Neuronal stem cell (in vitro differentiated cells): ENCODE data around the gene RAPGEF1.

Source experiments
- DNase-seq: peaks from one replicate; pipeline ENCODE4 v3.0.0-alpha.2; 2013; ENCODE audit warnings: low spot score
- H2AFZ ChIP-seq: one replicate; pipeline ENCODE4 v1.6.1; 2013; ENCODE audit warnings: mild to moderate bottlenecking, low read length, inconsistent platforms
- H2AK5ac ChIP-seq: 2 replicates; pipeline ENCODE4 v1.6.1; 2013; ENCODE audit warnings: low read depth, mild to moderate bottlenecking, inconsistent platforms, low read length, moderate library complexity, mixed read lengths
- H2BK120ac ChIP-seq: 2 replicates; pipeline ENCODE4 v1.6.1; 2013; ENCODE audit warnings: low read depth, mild to moderate bottlenecking, inconsistent platforms, low read length, moderate library complexity, mixed read lengths
- H2BK12ac ChIP-seq: one replicate; pipeline ENCODE4 v1.6.1; 2013; ENCODE audit warnings: low read length, inconsistent platforms
- H2BK15ac ChIP-seq: 2 replicates; pipeline ENCODE4 v1.6.1; 2013; ENCODE audit warnings: mild to moderate bottlenecking, low read length, inconsistent platforms, mixed read lengths
- H2BK5ac ChIP-seq: one replicate; pipeline ENCODE4 v1.6.1; 2013; ENCODE audit warnings: inconsistent platforms, mild to moderate bottlenecking, low read length, moderate library complexity
- H3K14ac ChIP-seq: one replicate; pipeline ENCODE4 v1.6.1; 2013; ENCODE audit warnings: low read length, inconsistent platforms
- H3K18ac ChIP-seq: 2 replicates; pipeline ENCODE4 v1.6.1; 2013; ENCODE audit warnings: low read length, inconsistent platforms
- H3K23ac ChIP-seq: 2 replicates; pipeline ENCODE4 v1.6.1; 2013; ENCODE audit warnings: low read depth, mild to moderate bottlenecking, mixed read lengths, low read length, inconsistent platforms; ENCODE audit not compliant: poor library complexity
- H3K27ac ChIP-seq: replicated peaks from 3 replicates; pipeline ENCODE4 v1.5.1; 2013; ENCODE audit warnings: low read length, inconsistent platforms
- H3K27me3 ChIP-seq, 3 experiments: 2 replicates each; pipeline ENCODE4 v1.6.1; 2013; ENCODE audit warnings: low read length in 3 of 3, mild to moderate bottlenecking in 2 of 3, inconsistent platforms in 1 of 3, low read depth in 1 of 3, mixed read lengths in 1 of 3, moderate library complexity in 1 of 3; ENCODE audit not compliant: control insufficient read depth in 3 of 3, insufficient read depth in 3 of 3
- H3K36me3 ChIP-seq, 2 donors: replicated peaks in 1 of 2; 2 replicates each; pipeline ENCODE4 v1.6.1; 2013; ENCODE audit warnings: low read length in 2 of 2; ENCODE audit not compliant: control insufficient read depth in 2 of 2, insufficient read depth in 2 of 2
- H3K4ac ChIP-seq: 2 replicates; pipeline ENCODE4 v1.6.1; 2013; ENCODE audit warnings: inconsistent platforms, mild to moderate bottlenecking, low read length, moderate library complexity
- H3K4me1 ChIP-seq, 2 donors: 1 replicate in 1 of 2; 2 replicates in 1 of 2; pipeline ENCODE4 v1.6.1; 2013; ENCODE audit warnings: low read length in 2 of 2, low read depth in 1 of 2; ENCODE audit not compliant: control insufficient read depth in 2 of 2, insufficient read depth in 1 of 2
- H3K4me2 ChIP-seq: one replicate; pipeline ENCODE4 v1.6.1; 2013; ENCODE audit warnings: mild to moderate bottlenecking, low read length, inconsistent platforms; ENCODE audit not compliant: insufficient read depth, poor library complexity, severe bottlenecking
- H3K4me3 ChIP-seq, 2 donors: 2 replicates each; pipeline ENCODE4 v1.5.1; 2013; ENCODE audit warnings: low read length in 2 of 2, mild to moderate bottlenecking in 2 of 2, inconsistent platforms in 1 of 2, moderate library complexity in 1 of 2
- H3K79me1 ChIP-seq: one replicate; pipeline ENCODE4 v1.6.1; 2013; ENCODE audit warnings: low read depth, mild to moderate bottlenecking, inconsistent platforms, low read length, moderate library complexity
- H3K9ac ChIP-seq: one replicate; pipeline ENCODE4 v1.6.1; 2013; ENCODE audit warnings: mild to moderate bottlenecking, low read depth, low read length, inconsistent platforms; ENCODE audit not compliant: poor library complexity
- H3K9me3 ChIP-seq, 2 donors: replicated peaks in 1 of 2; 2 replicates each; pipeline versions ENCODE3 to v1.6.1; 2013; ENCODE audit warnings: low read length in 2 of 2, mild to moderate bottlenecking in 2 of 2, inconsistent platforms in 1 of 2, low read depth in 1 of 2, mixed read lengths in 1 of 2, moderate library complexity in 1 of 2; ENCODE audit not compliant: control insufficient read depth in 2 of 2, insufficient read depth in 1 of 2
- H4K8ac ChIP-seq: one replicate; pipeline ENCODE4 v1.6.1; 2013; ENCODE audit warnings: low read depth, mild to moderate bottlenecking, inconsistent platforms, low read length, moderate library complexity
- H4K91ac ChIP-seq: one replicate; pipeline ENCODE4 v1.6.1; 2013; ENCODE audit warnings: low read length, low read depth, mild to moderate bottlenecking, inconsistent platforms; ENCODE audit not compliant: poor library complexity
- WGBS, 2 donors: extraction: QIAGEN DNeasy Blood & Tissue Kit; methylation state at CpG; one replicate each; pipeline ENCODE4 v1.1.7; 2013; ENCODE audit warnings: missing lambda C conversion rate in 2 of 2, mixed read lengths in 1 of 2; ENCODE audit not compliant: insufficient read length in 2 of 2, insufficient replicate concordance in 1 of 2; ENCODE audit errors: extremely low coverage in 2 of 2; 5-methylcytosine and 5-hydroxymethylcytosine counted together

The RAPGEF1 gene

GRCh38 chr9:131545786-131546335, 194.0 kb downstream of the RAPGEF1 start:
- no peak overlapping the region for H3K4ac ChIP-seq
- no peak overlapping the region for H3K27ac ChIP-seq
- peak overlapping the region; percentile 91 for H3K23ac ChIP-seq
- H3K18ac ChIP-seq, result peak overlapping the region; percentile 35
- peak overlapping the region in 1 of 2 donors; percentile 17 for H3K4me3 ChIP-seq
- H3K79me1 ChIP-seq, result peaks cover 1% of the 10 kb centered on the region
- H3K36me3 ChIP-seq, result no peaks in the 10 kb centered on the region
- no peak overlapping the region for H2BK12ac ChIP-seq
- H3K27me3 ChIP-seq, result peaks cover 0 to 20% (median 10%) of the 10 kb centered on the region in 3 experiments
- H3K14ac ChIP-seq, result no peak overlapping the region
- H3K4me2 ChIP-seq, result peak overlapping the region; percentile 33
- no CpG with 5 or more reads among the region's 30 CpGs for whole genome bisulfite sequencing, 2 donors
- peak overlapping the region; percentile 30 for H2BK15ac ChIP-seq
- H2BK5ac ChIP-seq, result no peak overlapping the region
- peak overlapping the region; percentile 58 for H2AFZ ChIP-seq
- no peaks in the 10 kb centered on the region for H3K4me1 ChIP-seq
- peaks cover 5 to 14% of the 10 kb centered on the region in 2 donors for H3K9me3 ChIP-seq
- no peak for DNase-seq
- H3K9ac ChIP-seq, result no peak overlapping the region
- no peak overlapping the region for H2AK5ac ChIP-seq
- no peak overlapping the region for H4K91ac ChIP-seq
- H2BK120ac ChIP-seq, result no peak overlapping the region
- no peak overlapping the region for H4K8ac ChIP-seq

GRCh38 chr9:131545003-131545785, 194.7 kb downstream of the RAPGEF1 start, which contains the start of gene PRRT1B:
TSS of gene PRRT1B (plus strand) at chr9:131545523. CDS start at chr9:131545616, 93 bp downstream.
- H3K4ac ChIP-seq, result no peak within 1 kb of the TSS
- H2BK120ac ChIP-seq, result no peak within 1 kb of the TSS
- peaks cover 5 to 14% of the 10 kb centered on the region in 2 donors for H3K9me3 ChIP-seq
- H2AFZ ChIP-seq, result peak within 1 kb of the TSS; percentile 58
- no peaks in the 10 kb centered on the region for H3K4me1 ChIP-seq
- H3K4me2 ChIP-seq, result peak within 1 kb of the TSS; percentile 33
- H3K23ac ChIP-seq, result peak within 1 kb of the TSS; percentile 91
- H2AK5ac ChIP-seq, result no peak within 1 kb of the TSS
- no peak within 1 kb of the TSS for H4K8ac ChIP-seq
- no peak within 1 kb of the TSS for H4K91ac ChIP-seq
- H3K27ac ChIP-seq, result no peak within 1 kb of the TSS
- DNase-seq, result no peak
- peak within 1 kb of the TSS; percentile 30 for H2BK15ac ChIP-seq
- H3K14ac ChIP-seq, result no peak within 1 kb of the TSS
- no peak within 1 kb of the TSS for H3K9ac ChIP-seq
- no peaks in the 10 kb centered on the region for H3K36me3 ChIP-seq
- peak within 1 kb of the TSS in 1 of 2 donors; percentile 17 for H3K4me3 ChIP-seq
- peaks cover 0 to 20% (median 10%) of the 10 kb centered on the region in 3 experiments for H3K27me3 ChIP-seq
- no peak within 1 kb of the TSS for H2BK12ac ChIP-seq
- peak within 1 kb of the TSS; percentile 35 for H3K18ac ChIP-seq
- no peak within 1 kb of the TSS for H2BK5ac ChIP-seq
- WGBS, 2 donors, result no CpG with 5 or more reads among the region's 50 CpGs
- H3K79me1 ChIP-seq, result peaks cover 1% of the 10 kb centered on the region

- H3K4me3 ChIP-seq, result no peak overlapping the region
- no peak overlapping the region for H2BK12ac ChIP-seq
- H3K4me2 ChIP-seq, result no peak overlapping the region
Observed at GRCh38 chr9:131543141-131543540, 196.7 kb downstream of the RAPGEF1 start.

GRCh38 chr9:131539223-131539923, 200.5 kb downstream of the RAPGEF1 start:
- H3K79me1 ChIP-seq, result no peaks in the 10 kb centered on the region
- DNase-seq, result no peak

More at GRCh38 chr9:131543141-131543540, 196.7 kb downstream of the RAPGEF1 start:
- Histone ChIP-seq H2BK15ac (no peak overlapping the region), H3K4me1 (no peaks in the 10 kb centered on the region), H2BK5ac (no peak overlapping the region), H3K4ac (no peak overlapping the region), H4K8ac (no peak overlapping the region), H2BK120ac (no peak overlapping the region), H2AFZ (no peak overlapping the region), H3K79me1 (peaks cover 1% of the 10 kb centered on the region), H3K27ac (no peak overlapping the region), H3K36me3 (no peaks in the 10 kb centered on the region), H3K9me3 (peaks cover 5 to 14% of the 10 kb centered on the region in 2 donors), H3K23ac (no peak overlapping the region), H2AK5ac (no peak overlapping the region), H3K18ac (no peak overlapping the region), H3K14ac (no peak overlapping the region), H4K91ac (no peak overlapping the region), H3K27me3 (peaks cover 0 to 20% (median 6%) of the 10 kb centered on the region in 3 experiments), H3K9ac (no peak overlapping the region)
- no peak for DNase-seq
- no CpG with 5 or more reads among the region's 6 CpGs for WGBS, 2 donors

More at GRCh38 chr9:131539223-131539923, 200.5 kb downstream of the RAPGEF1 start:
- H3K23ac ChIP-seq, result no peak overlapping the region
- no peak overlapping the region for H2AFZ ChIP-seq
- WGBS, 2 donors, result no CpG with 5 or more reads among the region's 7 CpGs
- H3K27me3 ChIP-seq, result peaks cover 0 to 1% (median 0%) of the 10 kb centered on the region in 3 experiments
- no peak overlapping the region for H2BK15ac ChIP-seq
- no peak overlapping the region for H3K9ac ChIP-seq
- peaks cover 5 to 12% of the 10 kb centered on the region in 2 donors for H3K9me3 ChIP-seq
- H2BK12ac ChIP-seq, result no peak overlapping the region
- H4K8ac ChIP-seq, result no peak overlapping the region
- no peak overlapping the region for H4K91ac ChIP-seq
- H3K4ac ChIP-seq, result no peak overlapping the region
- no peaks in the 10 kb centered on the region for H3K36me3 ChIP-seq
- H3K27ac ChIP-seq, result no peak overlapping the region
- no peak overlapping the region for H3K14ac ChIP-seq
- H2BK5ac ChIP-seq, result no peak overlapping the region
- H3K18ac ChIP-seq, result no peak overlapping the region
- H3K4me1 ChIP-seq, result no peaks in the 10 kb centered on the region
- no peak overlapping the region for H3K4me3 ChIP-seq
- H2AK5ac ChIP-seq, result no peak overlapping the region
- H3K4me2 ChIP-seq, result no peak overlapping the region
- no peak overlapping the region for H2BK120ac ChIP-seq
